Frontal cortex (tissue), 4 donors: ENCODE results near the gene F10. TPM values are rescaled to one million over a fixed set of nuclear protein-coding genes. Genes with fewer than 3 reads are reported as not detected.

Source experiments
- DNase-seq, 2 donors: peaks; one replicate each; pipeline ENCODE4 v3.0.0; 2012; ENCODE audit warnings: low spot score in 2 of 2
- FAIRE-seq: peaks from 2 replicates; lab custom pipeline; 2012; peaks lifted over from hg19 to GRCh38; lab: Jason Lieb, UNC
- total RNA-seq: library from RNA; depleted of rRNA; stranded (reverse); fragments of >200 nt; gene quantifications from one replicate; pipeline ENCODE4 v1.2.3, GENCODE V29; 2014
- donor health status: control.
- donor health status: control.
- donor health status: control.

F10 gene
- total RNA-seq, 1 donor from 2014 or later, result 0.82 TPM

- no peak for FAIRE-seq
- DNase-seq, result no peak
Measured at GRCh38 chr13:113125506-113126264, 3.1 kb downstream of the F10 start.

- DNase-seq (no peak), FAIRE-seq (no peak)
Measured at GRCh38 chr13:113126265-113127150, 3.9 kb downstream of the F10 start.

- DNase-seq (no peak), FAIRE-seq (no peak)
Measured at GRCh38 chr13:113129480-113129879, 6.9 kb downstream of the F10 start.

- DNase-seq (no peak), FAIRE-seq (no peak)
Measured at GRCh38 chr13:113129921-113130750, 7.5 kb downstream of the F10 start.

- no peak for FAIRE-seq
- DNase-seq, result no peak
Measured at GRCh38 chr13:113135281-113135760, 12.7 kb downstream of the F10 start.

- FAIRE-seq, result no peak
- DNase-seq, result no peak
Measured at GRCh38 chr13:113137691-113138298, 15.2 kb downstream of the F10 start.

- no peak for DNase-seq
Measured at GRCh38 chr13:113138792-113139551, 16.4 kb downstream of the F10 start.

GRCh38 chr13:113139577-113139976, 17.0 kb downstream of the F10 start:
- FAIRE-seq (no peak), DNase-seq (no peak)

More at GRCh38 chr13:113138792-113139551, 16.4 kb downstream of the F10 start:
- FAIRE-seq, result no peak

- FAIRE-seq (no peak), DNase-seq (no peak)
Measured at GRCh38 chr13:113140677-113141600, 18.3 kb downstream of the F10 start.

GRCh38 chr13:113141601-113141970, 19.0 kb downstream of the F10 start:
- DNase-seq (no peak), FAIRE-seq (no peak)

- FAIRE-seq, result no peak
Measured at GRCh38 chr13:113142876-113143275, 20.3 kb downstream of the F10 start.

GRCh38 chr13:113143466-113144254, 21.1 kb downstream of the F10 start:
- FAIRE-seq, result no peak
- no peak for DNase-seq

More at GRCh38 chr13:113142876-113143275, 20.3 kb downstream of the F10 start:
- DNase-seq, result no peak

- no peak for DNase-seq
- FAIRE-seq, result no peak
Measured at GRCh38 chr13:113144255-113144629, 21.6 kb downstream of the F10 start.

GRCh38 chr13:113145496-113145895, 22.9 kb downstream of the F10 start:
- DNase-seq, result no peak
- FAIRE-seq, result no peak

GRCh38 chr13:113145911-113146598, 23.5 kb downstream of the F10 start:
- FAIRE-seq, result no peak

GRCh38 chr13:113146750-113147149, 24.2 kb downstream of the F10 start:
- FAIRE-seq (no peak), DNase-seq (no peak)

More at GRCh38 chr13:113145911-113146598, 23.5 kb downstream of the F10 start:
- DNase-seq, result no peak
